ENCODE measurements around the gene MYH7. TPM values are rescaled to one million over a fixed set of nuclear protein-coding genes. Genes with fewer than 3 reads are reported as not detected.
A peak's percentile ranks its signal among the peaks of the same experiment; 100 is the strongest.

Gene MYH7
- polyA plus RNA-seq (2013, experiment 1 of 2): not detected
- polyA plus RNA-seq (2013, experiment 2 of 2): 0.06 TPM

DNA sequence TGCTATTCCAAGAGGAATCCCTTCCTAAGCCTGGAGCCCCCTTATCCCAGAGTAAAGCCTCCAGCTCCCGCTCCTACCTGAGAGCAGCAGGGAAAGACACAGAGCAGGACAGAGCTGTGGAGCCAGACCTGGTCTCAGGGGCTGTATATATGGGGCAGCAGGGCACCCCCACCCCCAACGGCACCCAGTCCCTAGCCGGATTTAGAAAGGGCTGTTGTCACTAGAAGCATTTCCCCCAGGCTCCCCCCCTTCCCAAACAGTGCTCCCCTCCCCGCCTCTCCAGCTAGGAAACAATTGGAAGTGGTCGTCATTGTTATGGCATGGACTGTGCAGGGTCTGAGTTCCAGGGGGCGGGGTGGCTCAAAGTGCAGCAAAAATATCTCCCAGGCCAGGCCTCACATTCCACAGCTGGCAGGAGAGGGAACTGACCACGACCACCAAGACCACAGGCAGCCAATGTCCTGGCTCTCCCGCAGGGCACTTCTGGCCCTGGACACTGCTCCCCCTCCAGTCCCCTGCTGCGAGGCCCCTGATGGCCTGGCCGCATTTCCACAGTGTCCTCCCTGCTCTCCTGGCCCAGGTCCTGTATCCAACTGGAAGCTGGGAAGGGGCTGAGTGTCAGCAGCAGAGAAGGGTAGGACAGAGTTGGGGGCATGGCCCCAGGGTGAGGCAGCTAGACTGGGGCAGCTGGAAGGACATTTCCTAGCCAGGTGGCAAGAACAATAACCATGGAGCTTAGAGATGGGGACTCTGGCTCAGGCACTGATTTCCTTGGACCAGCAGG, at the start of gene MYH7:
Gene MYH7, minus strand, starts transcription at position 118 of the 784 bp plus-strand sequence. CDS start 1,928 bp downstream, outside the sequence.
- Histone ChIP-seq H3K9me3 (ENCODE audit: insufficient read depth, low read depth, low read length) (no peaks in the 10 kb centered on the region), H3K4me1 (ENCODE audit: insufficient read depth, low read length) (peaks cover 27% of the 10 kb centered on the region; the same call in 1 of the 2 replicates), H3K4me3 (ENCODE audit: low read length) (no peak within 1 kb of the TSS), H3K27me3 (ENCODE audit: insufficient read depth, low read length) (no peaks in the 10 kb centered on the region), H3K9ac (ENCODE audit: low read depth, low read length) (no peak within 1 kb of the TSS), H3K27ac (ENCODE audit: low read depth, low read length) (no peak within 1 kb of the TSS), H3K36me3 (ENCODE audit: insufficient read depth, low read length) (no peaks in the 10 kb centered on the region)
- 75% methylated on average over 10 of the region's 10 CpGs for WGBS

GRCh38 chr14:23483236-23483854, 47.9 kb upstream of the MYH7 start:
- Histone ChIP-seq H3K36me3 (ENCODE audit: insufficient read depth, low read length) (peaks cover 9% of the 10 kb centered on the region), H3K4me1 (ENCODE audit: insufficient read depth, low read length) (peaks cover 57% of the 10 kb centered on the region), H3K4me3 (ENCODE audit: low read length) (peak overlapping the region; percentile 8; the same call in 1 of the 2 replicates), H3K9me3 (ENCODE audit: insufficient read depth, low read depth, low read length) (no peaks in the 10 kb centered on the region), H3K27ac (ENCODE audit: low read depth, low read length) (peak overlapping the region; percentile 89), H3K9ac (ENCODE audit: low read depth, low read length) (peak overlapping the region; percentile 56), H3K27me3 (ENCODE audit: insufficient read depth, low read length) (no peaks in the 10 kb centered on the region)
- WGBS: 18% methylated on average over 8 of the region's 9 CpGs

DNA sequence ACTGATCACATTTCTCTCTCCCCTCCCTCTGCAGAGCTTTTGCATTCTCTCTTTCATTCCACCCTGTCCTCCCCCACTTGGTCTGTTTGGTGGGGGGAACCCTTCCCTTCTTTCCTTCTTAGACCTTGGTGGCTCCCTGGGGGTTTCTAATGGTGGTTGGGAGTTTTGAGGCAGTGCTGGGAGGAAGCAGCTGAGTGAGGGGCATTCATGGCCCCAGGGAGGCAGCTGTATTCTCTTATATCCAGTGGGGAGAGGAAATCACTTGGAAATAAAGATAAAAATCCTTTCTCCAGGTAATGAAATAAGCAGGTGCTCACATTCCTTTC, 47.3 kb upstream of the MYH7 start:
- Histone ChIP-seq H3K4me3 (ENCODE audit: low read length) (peak overlapping the region; percentile 8; the same call in 1 of the 2 replicates), H3K27me3 (ENCODE audit: insufficient read depth, low read length) (no peaks in the 10 kb centered on the region), H3K4me1 (ENCODE audit: insufficient read depth, low read length) (peaks cover 55% of the 10 kb centered on the region), H3K36me3 (ENCODE audit: insufficient read depth, low read length) (peaks cover 15% of the 10 kb centered on the region), H3K9ac (ENCODE audit: low read depth, low read length) (peak overlapping the region; percentile 56), H3K9me3 (ENCODE audit: insufficient read depth, low read depth, low read length) (no peaks in the 10 kb centered on the region), H3K27ac (ENCODE audit: low read depth, low read length) (peak overlapping the region; percentile 89)

- H3K9me3 ChIP-seq (ENCODE audit: insufficient read depth, low read depth, low read length): no peaks in the 10 kb centered on the region
- 44% methylated on average over 7 of the region's 7 CpGs for WGBS
- peak overlapping the region; percentile 56 for H3K9ac ChIP-seq (ENCODE audit: low read depth, low read length)
- peak overlapping the region; percentile 20; the same call in 1 of the 2 replicates for H3K4me3 ChIP-seq (ENCODE audit: low read length)
- peaks cover 54% of the 10 kb centered on the region for H3K4me1 ChIP-seq (ENCODE audit: insufficient read depth, low read length)
- H3K27ac ChIP-seq (ENCODE audit: low read depth, low read length): peak overlapping the region; percentile 89
- H3K27me3 ChIP-seq (ENCODE audit: insufficient read depth, low read length): no peaks in the 10 kb centered on the region
- peaks cover 21% of the 10 kb centered on the region for H3K36me3 ChIP-seq (ENCODE audit: insufficient read depth, low read length)
Observed at GRCh38 chr14:23481979-23482822, 46.7 kb upstream of the MYH7 start.

GRCh38 chr14:23481362-23481970, 46.0 kb upstream of the MYH7 start:
- Histone ChIP-seq H3K4me1 (ENCODE audit: insufficient read depth, low read length) (peaks cover 48% of the 10 kb centered on the region), H3K9ac (ENCODE audit: low read depth, low read length) (no peak overlapping the region), H3K4me3 (ENCODE audit: low read length) (no peak overlapping the region), H3K27ac (ENCODE audit: low read depth, low read length) (no peak overlapping the region), H3K9me3 (ENCODE audit: insufficient read depth, low read depth, low read length) (no peaks in the 10 kb centered on the region), H3K36me3 (ENCODE audit: insufficient read depth, low read length) (peaks cover 28% of the 10 kb centered on the region), H3K27me3 (ENCODE audit: insufficient read depth, low read length) (no peaks in the 10 kb centered on the region)
- WGBS: 65% methylated on average over 3 of the region's 3 CpGs

DNA sequence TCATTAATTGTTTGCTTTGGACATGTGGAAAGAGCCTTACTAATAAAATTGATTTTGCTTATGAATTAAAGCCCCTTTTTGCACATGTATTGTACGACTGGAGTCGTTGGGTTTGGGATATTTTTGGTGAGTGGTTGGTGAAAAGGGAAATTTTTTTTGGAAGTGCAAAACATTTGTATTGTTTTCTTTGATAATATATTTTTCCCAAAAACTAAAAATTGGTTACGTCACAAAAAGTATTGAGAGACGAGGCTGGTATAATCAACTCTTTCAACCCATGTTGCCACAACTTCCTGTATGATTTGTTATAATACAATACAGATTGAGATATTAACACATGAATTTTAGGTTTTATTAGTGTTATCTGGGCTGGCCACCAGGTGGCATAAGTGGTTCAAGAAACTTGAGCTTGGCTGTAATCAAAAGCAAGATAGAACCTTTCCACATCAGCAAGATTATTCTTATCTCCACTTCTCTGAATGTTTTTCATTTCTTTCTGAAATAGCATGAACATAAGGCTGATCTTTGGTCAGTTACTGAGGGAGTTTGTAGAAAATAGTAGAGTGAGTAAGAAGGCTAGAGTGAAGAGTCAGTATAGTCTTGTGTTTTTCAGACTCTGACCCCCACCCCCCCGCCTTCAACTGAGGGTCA, 42.8 kb upstream of the MYH7 start:
- no peak overlapping the region for H3K9ac ChIP-seq (ENCODE audit: low read depth, low read length)
- 64% methylated on average over 2 of the region's 5 CpGs for WGBS
- H3K4me3 ChIP-seq (ENCODE audit: low read length): no peak overlapping the region
- no peaks in the 10 kb centered on the region for H3K9me3 ChIP-seq (ENCODE audit: insufficient read depth, low read depth, low read length)
- H3K36me3 ChIP-seq (ENCODE audit: insufficient read depth, low read length): peaks cover 60% of the 10 kb centered on the region
- no peaks in the 10 kb centered on the region for H3K27me3 ChIP-seq (ENCODE audit: insufficient read depth, low read length)
- H3K4me1 ChIP-seq (ENCODE audit: insufficient read depth, low read length): peaks cover 18% of the 10 kb centered on the region
- no peak overlapping the region for H3K27ac ChIP-seq (ENCODE audit: low read depth, low read length)

DNA sequence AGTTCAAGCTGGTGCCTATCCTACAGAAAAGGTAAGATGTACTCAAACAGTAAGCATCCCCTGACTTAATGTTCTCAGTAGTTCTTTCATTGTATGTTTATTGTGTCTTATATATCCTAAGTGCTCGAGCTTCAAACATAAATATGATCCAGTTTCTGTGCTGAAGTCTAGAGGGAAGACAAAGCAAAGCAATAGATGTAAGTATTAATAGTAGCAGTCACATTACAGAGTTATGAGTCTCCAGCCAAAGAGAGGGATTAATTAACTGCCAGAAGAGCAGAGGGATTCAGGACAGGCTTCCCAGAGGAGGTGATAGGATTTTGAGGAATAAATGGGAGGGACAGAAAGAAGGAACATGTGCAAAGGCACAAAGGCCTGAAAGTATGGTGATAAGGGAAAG, 35.5 kb upstream of the MYH7 start:
- Histone ChIP-seq H3K9ac (ENCODE audit: low read depth, low read length) (no peak overlapping the region), H3K9me3 (ENCODE audit: insufficient read depth, low read depth, low read length) (no peaks in the 10 kb centered on the region), H3K4me3 (ENCODE audit: low read length) (no peak overlapping the region), H3K27me3 (ENCODE audit: insufficient read depth, low read length) (no peaks in the 10 kb centered on the region), H3K4me1 (ENCODE audit: insufficient read depth, low read length) (peaks cover 5% of the 10 kb centered on the region; the same call in 1 of the 2 replicates), H3K27ac (ENCODE audit: low read depth, low read length) (no peak overlapping the region), H3K36me3 (ENCODE audit: insufficient read depth, low read length) (peaks cover 55% of the 10 kb centered on the region)
- WGBS: 92% methylated on average over 1 of the region's 1 CpG

DNA sequence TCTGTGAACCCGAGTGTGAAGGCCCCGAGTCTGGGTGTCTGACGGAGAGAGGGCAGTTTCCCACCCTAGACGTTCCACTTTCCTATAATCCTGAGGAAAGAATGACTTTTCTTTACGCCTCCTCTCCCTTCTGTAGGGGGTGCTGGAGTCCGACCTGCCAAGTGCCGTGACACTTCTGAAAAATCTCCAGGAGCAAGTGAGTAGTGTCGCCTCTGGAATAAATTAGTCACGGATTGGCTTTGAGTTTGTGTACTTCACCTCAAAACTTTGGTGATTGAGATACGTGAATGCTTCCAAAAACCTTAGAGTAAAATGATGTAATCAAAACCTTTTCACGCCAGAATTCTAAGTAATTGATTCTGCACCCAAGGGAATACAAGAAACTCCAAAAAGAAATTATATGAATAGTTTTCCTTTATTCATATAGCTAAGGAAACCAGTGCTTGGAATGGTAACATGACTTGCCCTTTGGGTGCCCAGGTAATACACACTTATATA, 34.5 kb upstream of the MYH7 start:
- H3K9me3 ChIP-seq (ENCODE audit: insufficient read depth, low read depth, low read length): no peaks in the 10 kb centered on the region
- H3K4me3 ChIP-seq (ENCODE audit: low read length): peak overlapping the region; percentile 86
- H3K36me3 ChIP-seq (ENCODE audit: insufficient read depth, low read length): peaks cover 45% of the 10 kb centered on the region
- H3K27me3 ChIP-seq (ENCODE audit: insufficient read depth, low read length): no peaks in the 10 kb centered on the region
- H3K4me1 ChIP-seq (ENCODE audit: insufficient read depth, low read length): peaks cover 5% of the 10 kb centered on the region; the same call in 1 of the 2 replicates
- 2% methylated on average over 8 of the region's 11 CpGs for WGBS
- peak overlapping the region; percentile 87 for H3K9ac ChIP-seq (ENCODE audit: low read depth, low read length)
- H3K27ac ChIP-seq (ENCODE audit: low read depth, low read length): peak overlapping the region; percentile 78

- H3K36me3 ChIP-seq (ENCODE audit: insufficient read depth, low read length): peaks cover 38% of the 10 kb centered on the region
- peak within 1 kb of the TSS; percentile 87 for H3K9ac ChIP-seq (ENCODE audit: low read depth, low read length)
- no peaks in the 10 kb centered on the region for H3K9me3 ChIP-seq (ENCODE audit: insufficient read depth, low read depth, low read length)
- H3K27me3 ChIP-seq (ENCODE audit: insufficient read depth, low read length): no peaks in the 10 kb centered on the region
- 2% methylated on average over 41 of the region's 41 CpGs for WGBS
- peaks cover 5% of the 10 kb centered on the region; the same call in 1 of the 2 replicates for H3K4me1 ChIP-seq (ENCODE audit: insufficient read depth, low read length)
- H3K27ac ChIP-seq (ENCODE audit: low read depth, low read length): peak within 1 kb of the TSS; percentile 78
- H3K4me3 ChIP-seq (ENCODE audit: low read length): peak within 1 kb of the TSS; percentile 86
Observed at GRCh38 chr14:23469127-23469905, 33.9 kb upstream of the MYH7 start, which contains the start of gene NGDN. TSS of gene NGDN (plus strand) at chr14:23469703. CDS start at chr14:23469716, 13 bp downstream.

Data from HUES64 (cell line).